Measurements from ENCODE around the gene RIN1. TPM values are rescaled to one million over a fixed set of nuclear protein-coding genes. Genes with fewer than 3 reads are reported as not detected.
A peak's percentile ranks its signal among the peaks of the same experiment; 100 is the strongest.

RIN1 gene
- total and polyA plus RNA-seq, 10 donors, result 2.3 to 10.9 (median 7.6) TPM

- Histone ChIP-seq H3K4me1 (peaks cover 32 to 64% (median 47%) of the 10 kb centered on the region in 6 donors), H3K9me3 (no peaks in the 10 kb centered on the region), H3K27ac (no peak overlapping the region), H3K4me3 (no peak overlapping the region), H3K27me3 (replicated peaks in 1 of 7) (peaks cover 0 to 7% (median 0%) of the 10 kb centered on the region in 7 donors), H3K36me3 (peaks cover 7 to 63% (median 53%) of the 10 kb centered on the region in 6 donors)
- TF ChIP-seq CTCF (IDR thresholded peaks at IDR 0.05 in 8 of 11, conservative IDR thresholded peaks at IDR 0.05 in 3 of 11) (no peak), POLR2AphosphoS5 (IDR thresholded peaks at IDR 0.05) (no peak), POLR2A (IDR thresholded peaks at IDR 0.05) (no peak)
- DNase-seq, result peak; percentile 59
- intact Hi-C loops (cut with DNase I; ENCODE audit: low total_unique reads), result no loop called here
- 91 to 94% (median 94%) methylated on average over 23 to 28 of the region's 28 CpGs for WGBS, 5 donors
Observed at GRCh38 chr11:66340596-66341501, 4.6 kb upstream of the RIN1 start.

GRCh38 chr11:66339686-66340483 lies 3.7 kb upstream of the RIN1 start:
- Histone ChIP-seq H3K27me3 (replicated peaks in 1 of 7) (peaks cover 0 to 11% (median 0%) of the 10 kb centered on the region in 7 donors), H3K4me3 (no peak overlapping the region), H3K36me3 (peaks cover 7 to 63% (median 53%) of the 10 kb centered on the region in 6 donors), H3K27ac (no peak overlapping the region), H3K4me1 (peaks cover 25 to 64% (median 47%) of the 10 kb centered on the region in 6 donors), H3K9me3 (no peaks in the 10 kb centered on the region)
- TF ChIP-seq CTCF (IDR thresholded peaks at IDR 0.05 in 8 of 11, conservative IDR thresholded peaks at IDR 0.05 in 3 of 11) (no peak), POLR2AphosphoS5 (IDR thresholded peaks at IDR 0.05) (no peak), POLR2A (IDR thresholded peaks at IDR 0.05) (no peak)
- DNase-seq, result peak; percentile 40
- intact Hi-C loops (cut with DNase I; ENCODE audit: low total_unique reads), result no loop called here
- 79 to 86% (median 81%) methylated on average over 14 of the region's 14 CpGs for WGBS, 5 donors

GRCh38 chr11:66339162-66339675 lies 3.0 kb upstream of the RIN1 start:
- Histone ChIP-seq H3K36me3 (peaks cover 7 to 68% (median 53%) of the 10 kb centered on the region in 6 donors), H3K9me3 (no peaks in the 10 kb centered on the region), H3K4me1 (peaks cover 20 to 64% (median 46%) of the 10 kb centered on the region in 6 donors), H3K27me3 (replicated peaks in 1 of 7) (peaks cover 0 to 11% (median 0%) of the 10 kb centered on the region in 7 donors), H3K4me3 (no peak overlapping the region), H3K27ac (no peak overlapping the region)
- peak; percentile 47 for DNase-seq
- TF ChIP-seq POLR2A (IDR thresholded peaks at IDR 0.05) (no peak), CTCF (IDR thresholded peaks at IDR 0.05 in 8 of 11, conservative IDR thresholded peaks at IDR 0.05 in 3 of 11) (no peak), POLR2AphosphoS5 (IDR thresholded peaks at IDR 0.05) (no peak)
- 86 to 98% (median 90%) methylated on average over 6 of the region's 6 CpGs for WGBS, 5 donors
- intact Hi-C loops (cut with DNase I; ENCODE audit: low total_unique reads), result no loop called here
